ENCODE measurements around the gene MAPK8IP2.

DNA sequence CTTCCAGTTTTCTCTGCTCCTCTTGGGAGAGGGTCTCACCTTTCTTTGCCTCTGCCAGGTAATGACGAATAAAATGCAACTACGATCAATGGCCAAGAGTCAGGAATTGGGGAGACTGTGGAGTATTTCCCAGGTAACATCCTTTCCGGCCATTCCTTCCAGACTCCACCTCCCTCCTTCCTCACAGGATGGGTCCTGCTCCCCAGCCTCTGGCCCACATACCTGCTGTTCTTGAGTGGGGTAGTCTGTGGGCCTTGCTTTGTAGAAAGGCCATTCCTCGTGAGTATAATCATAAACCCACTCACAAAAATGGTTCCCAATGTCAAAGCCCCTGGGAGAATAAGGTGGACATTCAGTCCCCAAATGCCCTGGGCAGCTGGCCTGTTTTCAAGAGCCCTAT lies 20.8 kb upstream of the MAPK8IP2 start:
- TF ChIP-seq POLR2A (IDR thresholded peaks at IDR 0.05; ENCODE audit: low read depth, low read length) (no peak), TAF1 (IDR thresholded peaks at IDR 0.05; ENCODE audit: borderline replicate concordance, low read depth, low read length) (no peak)
